ENCODE measurements around the gene INPP5A. TPM values are rescaled to one million over a fixed set of nuclear protein-coding genes. Genes with fewer than 3 reads are reported as not detected.
"Not testable (repeated sequence)": the region's sequence is repeated elsewhere in the genome, so short reads cannot be mapped to it uniquely, and the experiment has no call there.

The INPP5A gene
- polyA plus RNA-seq, 1 donor = 31.3 TPM

- DNase-seq = no peak
These were observed 249.4 kb downstream of the INPP5A start for GRCh38 chr10:132786884-132787494.

- no peak for DNase-seq
These were observed 250.1 kb downstream of the INPP5A start for GRCh38 chr10:132787495-132788179.

GRCh38 chr10:132788180-132788830 is 250.7 kb downstream of the INPP5A start:
- no peak for DNase-seq

GRCh38 chr10:132788831-132789219 is 251.2 kb downstream of the INPP5A start:
- no peak for DNase-seq

GRCh38 chr10:132789659-132790148 is 252.1 kb downstream of the INPP5A start:
- DNase-seq = no peak

- no peak for DNase-seq
These were observed 252.9 kb downstream of the INPP5A start for GRCh38 chr10:132790470-132790869.

GRCh38 chr10:132790934-132791829 is 253.6 kb downstream of the INPP5A start:
- no peak for DNase-seq

GRCh38 chr10:132792099-132792498 is 254.5 kb downstream of the INPP5A start:
- not testable (repeated sequence) for DNase-seq

- no peak for DNase-seq
These were observed 255.2 kb downstream of the INPP5A start for GRCh38 chr10:132792796-132793195.

- no peak for DNase-seq
These were observed 255.6 kb downstream of the INPP5A start for GRCh38 chr10:132793213-132793612.

GRCh38 chr10:132793871-132794849 is 256.6 kb downstream of the INPP5A start:
- DNase-seq = no peak

- DNase-seq = no peak
These were observed 259.3 kb downstream of the INPP5A start for GRCh38 chr10:132796846-132797245.

GRCh38 chr10:132797986-132798385 is 260.4 kb downstream of the INPP5A start:
- not testable (repeated sequence) for DNase-seq

- DNase-seq = no peak
These were observed 260.8 kb downstream of the INPP5A start for GRCh38 chr10:132798403-132798802.

GRCh38 chr10:132798876-132799275 is 261.3 kb downstream of the INPP5A start:
- no peak for DNase-seq

GRCh38 chr10:132799865-132800264 is 262.3 kb downstream of the INPP5A start:
- no peak for DNase-seq

- no peak for DNase-seq
These were observed 264.5 kb downstream of the INPP5A start for GRCh38 chr10:132802048-132802447.

GRCh38 chr10:132802694-132803320 is 265.2 kb downstream of the INPP5A start:
- no peak for DNase-seq

- DNase-seq = no peak
These were observed 266.0 kb downstream of the INPP5A start for GRCh38 chr10:132803416-132804210.

- no peak for DNase-seq
These were observed 266.7 kb downstream of the INPP5A start for GRCh38 chr10:132804287-132804686.

All from left kidney (tissue), 2 donors.